IPS-11a (cell line): ENCODE measurements around the gene C19orf18.

Experiments used
- H3K4me3 ChIP-seq: one replicate; pipeline ENCODE4 v1.5.1; 2013; ENCODE audit warnings: low read depth, low read length, control low read depth

The C19orf18 gene

GRCh38 chr19:57974434-57974833, at the start of gene C19orf18:
Gene C19orf18 (minus strand): TSS chr19:57974534. CDS start chr19:57974432, 102 bp downstream.
- H3K4me3 ChIP-seq = no peak within 1 kb of the TSS

GRCh38 chr19:58022283-58022660, 47.9 kb upstream of the C19orf18 start:
- H3K4me3 ChIP-seq = no peak overlapping the region

- no peak overlapping the region for H3K4me3 ChIP-seq
These were observed 47.4 kb upstream of the C19orf18 start for GRCh38 chr19:58021541-58022282.

GRCh38 chr19:58020129-58020528, 45.8 kb upstream of the C19orf18 start:
- H3K4me3 ChIP-seq = no peak overlapping the region

GRCh38 chr19:58014141-58014540, 39.8 kb upstream of the C19orf18 start:
- H3K4me3 ChIP-seq = no peak overlapping the region

GRCh38 chr19:58010507-58010906, 36.2 kb upstream of the C19orf18 start:
- no peak overlapping the region for H3K4me3 ChIP-seq

GRCh38 chr19:58009666-58010301, 35.5 kb upstream of the C19orf18 start:
- peak overlapping the region; percentile 44 for H3K4me3 ChIP-seq

GRCh38 chr19:58009301-58009665, 34.9 kb upstream of the C19orf18 start:
- peak overlapping the region; percentile 44 for H3K4me3 ChIP-seq

GRCh38 chr19:58008877-58009276, 34.5 kb upstream of the C19orf18 start:
- peak overlapping the region; percentile 44 for H3K4me3 ChIP-seq

GRCh38 chr19:58007285-58007684, 33.0 kb upstream of the C19orf18 start:
- no peak overlapping the region for H3K4me3 ChIP-seq

GRCh38 chr19:58003174-58003828, 29.0 kb upstream of the C19orf18 start:
- peak overlapping the region; percentile 90 for H3K4me3 ChIP-seq

- peak within 1 kb of the TSS; percentile 90 for H3K4me3 ChIP-seq
These were observed 28.2 kb upstream of the C19orf18 start, which contains the start of gene ZNF606 for GRCh38 chr19:58002384-58003173. Gene ZNF606 (minus strand): TSS chr19:58002820. CDS start chr19:58001319, 1,501 bp downstream.

- peak overlapping the region; percentile 90 for H3K4me3 ChIP-seq
These were observed 27.6 kb upstream of the C19orf18 start for GRCh38 chr19:58001895-58002369.

- H3K4me3 ChIP-seq = no peak overlapping the region
These were observed 26.3 kb upstream of the C19orf18 start for GRCh38 chr19:58000677-58001076.

GRCh38 chr19:57992841-57993240, 18.5 kb upstream of the C19orf18 start:
- H3K4me3 ChIP-seq = no peak overlapping the region

GRCh38 chr19:57978586-57979289, 4.4 kb upstream of the C19orf18 start:
- H3K4me3 ChIP-seq = no peak overlapping the region

- no peak overlapping the region for H3K4me3 ChIP-seq
These were observed 9.6 kb downstream of the C19orf18 start for GRCh38 chr19:57964761-57965160.

GRCh38 chr19:57961785-57962184, 12.5 kb downstream of the C19orf18 start:
- H3K4me3 ChIP-seq = no peak overlapping the region

GRCh38 chr19:57954996-57955395, 19.3 kb downstream of the C19orf18 start:
- no peak overlapping the region for H3K4me3 ChIP-seq

GRCh38 chr19:57949702-57950101, 24.6 kb downstream of the C19orf18 start:
- H3K4me3 ChIP-seq = no peak overlapping the region
